Aorta (tissue), 5 donors: Measurements from ENCODE around the gene EML5. TPM values are rescaled to one million over a fixed set of nuclear protein-coding genes. Genes with fewer than 3 reads are reported as not detected.

Experiments
- ATAC-seq: fragments of 200-7000 bp; cut with Tn5 transposase; one replicate; pipeline ENCODE4 v1.9.1; 2022; ENCODE audit warnings: moderate library complexity; ENCODE audit not compliant: low FRiP score
- DNase-seq, 2 donors: peaks; one replicate each; pipeline ENCODE4 v3.0.0-alpha.2; 2020
- H3K27ac ChIP-seq, 2 donors: one replicate each; pipeline ENCODE4 v1.5.1; 2013; ENCODE audit warnings: low read length in 2 of 2, mild to moderate bottlenecking in 2 of 2, moderate library complexity in 2 of 2, control low read depth in 1 of 2, inconsistent platforms in 1 of 2, low read depth in 1 of 2
- H3K27me3 ChIP-seq, 2 donors: one replicate each; pipeline ENCODE4 v1.6.1; 2013; ENCODE audit warnings: control low read depth in 1 of 2, low read length in 1 of 2, mild to moderate bottlenecking in 1 of 2, moderate library complexity in 1 of 2; ENCODE audit not compliant: insufficient read depth in 2 of 2, control insufficient read depth in 1 of 2
- H3K36me3 ChIP-seq, 2 donors: one replicate each; pipeline ENCODE4 v1.6.1; 2013; ENCODE audit warnings: control low read depth in 1 of 2, low read length in 1 of 2, mild to moderate bottlenecking in 1 of 2; ENCODE audit not compliant: insufficient read depth in 2 of 2, control insufficient read depth in 1 of 2
- H3K4me1 ChIP-seq, 2 donors: one replicate each; pipeline ENCODE4 v1.6.1; 2013; ENCODE audit warnings: low read length in 2 of 2, control low read depth in 1 of 2, mild to moderate bottlenecking in 1 of 2, moderate library complexity in 1 of 2; ENCODE audit not compliant: insufficient read depth in 2 of 2, control insufficient read depth in 1 of 2
- H3K4me3 ChIP-seq, 2 donors: one replicate each; pipeline ENCODE4 v1.5.1; 2013; ENCODE audit warnings: low read length in 2 of 2, control low read depth in 1 of 2, mild to moderate bottlenecking in 1 of 2
- H3K9me3 ChIP-seq: one replicate; pipeline ENCODE4 v1.6.1; 2013; ENCODE audit warnings: mild to moderate bottlenecking, low read length; ENCODE audit not compliant: control insufficient read depth
- WGBS, 2 donors: extraction: QIAGEN DNeasy Blood & Tissue Kit; methylation state at CpG; one replicate each; pipeline ENCODE4 v1.1.7; 2013; 5-methylcytosine and 5-hydroxymethylcytosine counted together
- intact Hi-C, 2 donors: fragments of 100-400 bp; cut with DNase I; formaldehyde crosslinking; loops; one replicate each; pipeline versions ENCODE4 v1.14.2 to v1.15.0; 2022
- polyA plus RNA-seq, 2 donors: library from polyadenylated mRNA; stranded (reverse); fragments of 200-250 nt; gene quantifications; one replicate each; pipeline ENCODE4 v1.2.3, GENCODE V29; 2013
- total RNA-seq, 2 donors: library from RNA; stranded (reverse); fragmentation: NEBNext Ultra II Directional; extraction: Animal tissue kit (Norgen Biotek cat#: 25700); gene quantifications; one replicate each; pipeline ENCODE4 v1.2.1, GENCODE V29; 2021
- donor health status: healthy with polysubstance abuse.
- donor health status: Bipolar disorder and iron deficiency.
- donor health status: DM: no; HTN: no; CAD: no.
- donor health status: DM: no; HTN: no; CAD: no.
- donor health status: DM: yes; HTN: yes; CAD: no.

EML5 gene
- total and polyA plus RNA-seq, 4 donors: 0.18 to 1.6 (median 0.51) TPM

GRCh38 chr14:88597601-88598000, 195.2 kb downstream of the EML5 start:
- no peak overlapping the region for H3K27ac ChIP-seq
- intact Hi-C loops: no loop called here
- no peaks in the 10 kb centered on the region for H3K4me1 ChIP-seq
- H3K4me3 ChIP-seq: no peak overlapping the region
- peaks cover 8% of the 10 kb centered on the region in 2 donors for H3K36me3 ChIP-seq
- H3K27me3 ChIP-seq: no peaks in the 10 kb centered on the region
- no peaks in the 10 kb centered on the region for H3K9me3 ChIP-seq
- 88 to 91% methylated on average over 4 of the region's 4 CpGs for WGBS, 2 donors
- ATAC-seq (no peak), DNase-seq (no peak)

- DNase-seq (no peak), ATAC-seq (no peak)
- Histone ChIP-seq H3K27ac (no peak overlapping the region), H3K36me3 (peaks cover 5 to 8% of the 10 kb centered on the region in 2 donors), H3K27me3 (no peaks in the 10 kb centered on the region), H3K4me3 (no peak overlapping the region), H3K4me1 (no peaks in the 10 kb centered on the region), H3K9me3 (no peaks in the 10 kb centered on the region)
- intact Hi-C loops: no loop called here
- WGBS, 2 donors: 79 to 85% methylated on average over 4 of the region's 4 CpGs
These were observed 195.7 kb downstream of the EML5 start for GRCh38 chr14:88597038-88597437.

- Histone ChIP-seq H3K27me3 (no peaks in the 10 kb centered on the region), H3K4me3 (no peak overlapping the region), H3K9me3 (no peaks in the 10 kb centered on the region), H3K4me1 (no peaks in the 10 kb centered on the region), H3K36me3 (peaks cover 2 to 4% of the 10 kb centered on the region in 2 donors), H3K27ac (no peak overlapping the region)
- intact Hi-C loops: no loop called here
- DNase-seq: no peak
- no peak for ATAC-seq
- 0 to 55% methylated on average over 1 of the region's 1 CpG for WGBS, 2 donors
These were observed 200.7 kb downstream of the EML5 start for GRCh38 chr14:88592031-88592430.

DNA sequence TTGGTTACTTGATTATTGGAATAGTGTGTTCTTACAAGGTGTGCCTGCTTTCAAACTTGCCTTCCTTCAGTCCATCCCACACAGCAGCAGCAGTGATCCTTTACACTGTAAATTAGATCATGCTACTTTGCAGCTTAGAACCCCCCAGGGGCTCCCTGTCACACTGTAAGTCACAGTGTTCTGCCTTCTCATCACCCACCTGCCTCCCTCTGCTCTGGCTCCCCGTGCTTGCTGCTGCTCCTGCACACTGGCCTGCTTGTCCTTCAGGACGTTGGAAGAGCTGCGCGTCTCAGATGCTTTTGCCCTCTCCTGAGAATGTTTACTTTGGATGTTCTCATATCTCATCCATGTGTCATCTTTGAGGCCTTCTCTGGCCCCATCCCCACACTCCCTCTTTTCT, 202.6 kb downstream of the EML5 start:
- ATAC-seq: no peak
- intact Hi-C loops: no loop called here
- no peak overlapping the region for H3K27ac ChIP-seq

DNA sequence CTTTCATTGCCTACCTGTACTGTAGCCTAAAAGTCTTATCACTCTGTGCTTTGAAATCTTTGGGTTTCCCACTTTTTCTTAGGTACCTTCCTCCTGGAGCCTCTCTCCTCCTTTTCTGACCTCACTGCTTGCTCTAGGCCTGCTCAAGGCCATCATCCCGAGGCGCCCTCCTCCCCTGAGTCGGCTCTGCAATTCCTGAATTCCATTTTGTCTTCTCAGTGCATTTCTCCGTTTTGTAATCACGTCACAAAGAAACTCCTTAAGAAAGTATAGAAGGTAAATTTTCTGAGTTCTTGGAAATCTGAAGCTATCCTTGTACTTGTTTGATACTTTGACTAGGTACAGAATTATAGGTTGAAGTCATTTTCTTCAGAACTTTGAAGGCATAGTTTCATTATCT, 204.7 kb downstream of the EML5 start:
- intact Hi-C loops: no loop called here
- DNase-seq (no peak), ATAC-seq (no peak)
- WGBS, 2 donors: 89 to 91% methylated on average over 5 of the region's 5 CpGs
- Histone ChIP-seq H3K4me1 (no peaks in the 10 kb centered on the region), H3K27me3 (no peaks in the 10 kb centered on the region), H3K9me3 (no peaks in the 10 kb centered on the region), H3K4me3 (no peak overlapping the region), H3K36me3 (peaks cover 2 to 4% of the 10 kb centered on the region in 2 donors), H3K27ac (no peak overlapping the region)

More for the DNA sequence above, 202.6 kb downstream of the EML5 start:
- Histone ChIP-seq H3K9me3 (no peaks in the 10 kb centered on the region), H3K4me3 (no peak overlapping the region), H3K36me3 (peaks cover 0 to 4% of the 10 kb centered on the region in 2 donors), H3K4me1 (no peaks in the 10 kb centered on the region), H3K27me3 (no peaks in the 10 kb centered on the region)
- DNase-seq: no peak
- WGBS, 2 donors: 52 to 59% methylated on average over 4 of the region's 4 CpGs

DNA sequence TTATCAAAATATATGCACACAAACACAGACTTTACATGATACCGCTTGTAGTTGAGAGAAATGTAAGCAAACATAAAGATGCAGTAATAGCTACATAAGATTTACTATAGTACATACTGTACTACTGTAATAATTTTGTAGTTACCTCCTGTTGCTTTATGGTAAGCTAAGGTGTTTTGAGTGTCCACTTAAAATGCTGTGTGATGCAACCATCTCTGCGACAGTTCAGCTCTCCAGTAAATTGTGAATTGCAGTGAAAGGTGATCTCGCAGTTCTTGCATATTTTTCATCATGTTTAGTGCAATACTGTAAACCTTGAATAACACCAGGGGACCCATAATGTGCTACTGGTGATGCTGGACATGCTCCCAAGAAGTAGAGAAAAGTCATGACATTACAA, 208.3 kb downstream of the EML5 start:
- 93 to 95% methylated on average over 3 of the region's 3 CpGs for WGBS, 2 donors
- Histone ChIP-seq H3K27ac (no peak overlapping the region), H3K36me3 (peaks cover 0 to 6% of the 10 kb centered on the region in 2 donors), H3K27me3 (no peaks in the 10 kb centered on the region), H3K9me3 (no peaks in the 10 kb centered on the region), H3K4me1 (no peaks in the 10 kb centered on the region), H3K4me3 (no peak overlapping the region)
- intact Hi-C loops: no loop called here
- DNase-seq (no peak), ATAC-seq (no peak)

DNA sequence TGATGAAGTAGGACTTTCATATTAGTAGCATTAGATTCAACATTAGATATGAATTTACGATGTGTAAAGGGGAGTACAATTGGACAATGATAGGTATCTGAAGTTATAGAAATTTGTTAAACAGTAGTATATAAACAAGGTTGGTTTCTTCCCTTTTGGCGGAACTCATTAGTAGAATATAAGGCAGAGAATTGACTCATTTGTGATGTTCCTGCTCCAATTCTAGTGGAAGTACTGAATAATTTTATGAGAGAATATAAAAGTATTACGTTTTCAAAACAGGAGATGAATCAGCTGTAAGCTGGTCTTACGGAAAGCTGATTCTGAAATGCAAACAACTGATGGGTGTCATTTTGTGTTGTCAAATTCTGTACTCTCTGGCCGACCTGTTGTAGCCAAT, 216.5 kb downstream of the EML5 start:
- no peak for DNase-seq
- H3K27me3 ChIP-seq: no peaks in the 10 kb centered on the region
- peaks cover 3 to 10% of the 10 kb centered on the region in 2 donors for H3K36me3 ChIP-seq
- H3K27ac ChIP-seq: no peak overlapping the region
- H3K4me1 ChIP-seq: no peaks in the 10 kb centered on the region
- H3K9me3 ChIP-seq: no peaks in the 10 kb centered on the region
- no peak overlapping the region for H3K4me3 ChIP-seq
- WGBS, 2 donors: 88 to 91% methylated on average over 5 of the region's 5 CpGs
- no peak for ATAC-seq
- intact Hi-C loops: no loop called here

DNA sequence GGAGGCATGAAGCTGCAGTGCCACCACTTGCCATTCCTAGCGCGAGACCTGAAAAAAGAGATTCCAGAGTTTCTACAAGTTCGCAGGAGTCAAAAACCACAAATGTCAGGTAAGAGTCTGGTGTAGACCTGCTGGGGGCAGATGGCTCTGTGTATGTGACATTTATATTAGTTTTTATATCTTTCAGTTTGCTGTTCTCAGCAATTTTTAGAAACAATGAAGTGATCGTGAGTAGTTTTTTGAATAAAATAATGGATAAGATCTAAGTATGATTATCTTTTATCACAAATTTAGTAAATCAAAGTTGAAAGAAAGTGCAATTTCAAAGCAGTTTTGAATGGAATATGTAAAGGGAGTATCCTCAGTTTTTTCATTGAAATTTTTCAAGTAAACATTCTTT, 220.6 kb downstream of the EML5 start:
- no peaks in the 10 kb centered on the region for H3K4me1 ChIP-seq
- no peak overlapping the region for H3K4me3 ChIP-seq
- intact Hi-C loops: no loop called here
- H3K9me3 ChIP-seq: no peaks in the 10 kb centered on the region
- DNase-seq (no peak), ATAC-seq (no peak)
- WGBS, 2 donors: 92 to 93% methylated on average over 4 of the region's 4 CpGs
- no peak overlapping the region for H3K27ac ChIP-seq
- H3K36me3 ChIP-seq: peaks cover 8% of the 10 kb centered on the region in 2 donors
- no peaks in the 10 kb centered on the region for H3K27me3 ChIP-seq

DNA sequence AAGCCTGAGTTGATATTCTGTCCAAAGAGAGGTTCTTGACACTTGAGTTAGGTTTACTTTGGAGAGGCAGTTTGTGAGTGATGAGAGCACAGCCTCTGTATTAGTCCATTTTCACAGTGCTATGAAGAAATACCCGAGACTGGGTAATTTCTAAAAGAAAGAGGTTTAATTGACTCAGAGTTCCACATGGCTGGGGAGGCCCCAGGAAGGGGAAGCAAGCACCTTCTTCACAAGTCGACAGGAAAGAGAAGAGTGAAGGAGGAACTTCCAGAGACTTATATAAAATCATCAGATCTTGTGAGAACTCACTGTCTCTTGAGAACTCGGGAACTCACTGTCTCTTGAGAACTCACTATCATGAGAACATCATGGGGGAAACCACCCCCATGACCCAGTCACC, 224.6 kb downstream of the EML5 start:
- H3K36me3 ChIP-seq: peaks cover 8% of the 10 kb centered on the region in 2 donors
- H3K4me3 ChIP-seq: no peak overlapping the region
- WGBS, 2 donors: 74 to 82% methylated on average over 3 of the region's 3 CpGs

More for the DNA sequence above, 224.6 kb downstream of the EML5 start:
- H3K9me3 ChIP-seq: no peaks in the 10 kb centered on the region
- ATAC-seq (no peak), DNase-seq (no peak)
- no peak overlapping the region for H3K27ac ChIP-seq
- H3K4me1 ChIP-seq: peaks cover 0 to 2% of the 10 kb centered on the region in 2 donors
- intact Hi-C loops: no loop called here
- no peaks in the 10 kb centered on the region for H3K27me3 ChIP-seq
